Measurements from ENCODE around the gene DRC7.

GRCh38 chr16:57722210-57722499 is 27.5 kb downstream of the DRC7 start:
- TF ChIP-seq CTCF (IDR thresholded peaks at IDR 0.05) (no peak), ZFX (IDR thresholded peaks at IDR 0.05; ENCODE audit: borderline replicate concordance) (no peak)

All from 22Rv1 (cell line).